ENCODE results near the gene CSTF2T.

CSTF2T gene

DNA sequence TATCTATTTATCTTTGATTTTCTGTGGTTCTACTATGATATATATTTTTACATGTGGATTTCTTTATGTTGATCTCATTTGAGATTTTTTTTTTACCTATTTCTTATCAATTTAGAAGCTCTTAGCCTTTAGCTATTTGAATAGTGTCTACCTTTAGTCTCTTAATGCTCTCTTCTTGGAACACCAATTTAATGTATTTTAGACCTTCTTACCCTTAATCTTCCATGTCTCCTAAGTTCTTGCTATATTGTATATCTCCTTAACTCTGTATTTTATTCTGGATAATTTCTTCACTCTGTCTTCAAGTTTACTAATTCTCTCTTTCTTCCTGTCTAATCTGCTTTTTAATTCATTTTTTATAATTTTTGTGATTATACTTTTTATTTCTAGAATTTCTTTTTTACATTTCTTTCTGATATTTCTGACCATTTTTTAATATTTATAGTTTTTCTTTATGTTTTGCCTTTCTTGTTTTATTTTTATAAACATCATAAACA, 27.3 kb downstream of the CSTF2T start:
- no peak for DNase-seq (ENCODE audit: low read depth)
- TF ChIP-seq, protein P1, sequence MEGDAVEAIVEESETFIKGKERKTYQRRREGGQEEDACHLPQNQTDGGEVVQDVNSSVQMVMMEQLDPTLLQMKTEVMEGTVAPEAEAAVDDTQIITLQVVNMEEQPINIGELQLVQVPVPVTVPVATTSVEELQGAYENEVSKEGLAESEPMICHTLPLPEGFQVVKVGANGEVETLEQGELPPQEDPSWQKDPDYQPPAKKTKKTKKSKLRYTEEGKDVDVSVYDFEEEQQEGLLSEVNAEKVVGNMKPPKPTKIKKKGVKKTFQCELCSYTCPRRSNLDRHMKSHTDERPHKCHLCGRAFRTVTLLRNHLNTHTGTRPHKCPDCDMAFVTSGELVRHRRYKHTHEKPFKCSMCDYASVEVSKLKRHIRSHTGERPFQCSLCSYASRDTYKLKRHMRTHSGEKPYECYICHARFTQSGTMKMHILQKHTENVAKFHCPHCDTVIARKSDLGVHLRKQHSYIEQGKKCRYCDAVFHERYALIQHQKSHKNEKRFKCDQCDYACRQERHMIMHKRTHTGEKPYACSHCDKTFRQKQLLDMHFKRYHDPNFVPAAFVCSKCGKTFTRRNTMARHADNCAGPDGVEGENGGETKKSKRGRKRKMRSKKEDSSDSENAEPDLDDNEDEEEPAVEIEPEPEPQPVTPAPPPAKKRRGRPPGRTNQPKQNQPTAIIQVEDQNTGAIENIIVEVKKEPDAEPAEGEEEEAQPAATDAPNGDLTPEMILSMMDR (IDR thresholded peaks at IDR 0.05; ENCODE audit: low read depth, low read length, missing control alignments) = no peak
- H3K4me3 ChIP-seq (ENCODE audit: low read depth, low read length) = no peak overlapping the region

DNA sequence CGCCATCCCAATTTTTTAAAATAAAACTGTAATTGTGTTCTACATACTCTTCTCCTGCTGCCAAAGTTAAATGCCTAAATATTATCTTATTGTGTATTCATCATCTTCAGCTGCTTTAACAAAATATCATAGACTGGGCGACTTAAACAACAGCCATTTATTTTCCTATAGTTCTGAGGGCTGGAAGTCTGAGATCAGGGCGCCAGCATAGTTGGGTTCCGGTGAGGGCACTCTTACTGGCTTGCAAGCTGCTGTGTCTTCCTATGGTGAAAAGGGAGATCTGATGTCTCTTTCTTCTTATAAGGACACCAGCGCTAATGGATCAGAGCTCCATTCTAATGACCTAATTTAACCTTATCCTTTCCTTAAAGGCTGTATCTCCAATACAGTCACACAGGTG, 30.4 kb downstream of the CSTF2T start:
- TF ChIP-seq, protein P1 (IDR thresholded peaks at IDR 0.05; ENCODE audit: low read depth, low read length, missing control alignments) = no peak
- H3K4me3 ChIP-seq (ENCODE audit: low read depth, low read length) = no peak overlapping the region
- no peak for DNase-seq (ENCODE audit: low read depth)

DNA sequence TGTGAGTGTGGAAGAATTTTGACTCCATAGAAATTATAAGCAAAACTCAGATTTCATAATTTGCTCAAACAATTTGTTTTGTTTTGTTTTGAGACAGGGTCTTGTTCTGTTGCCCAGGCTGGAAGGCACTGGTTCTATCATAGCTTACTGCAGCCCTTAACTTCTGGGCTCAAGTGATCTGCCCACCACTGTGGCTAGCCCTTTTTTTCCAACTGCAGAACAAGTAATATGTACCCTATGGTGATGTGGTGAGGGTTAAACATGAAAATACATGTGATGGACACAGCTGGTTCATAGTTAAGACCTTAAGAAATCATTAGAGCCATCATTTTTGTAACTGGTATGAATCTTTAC, 31.1 kb downstream of the CSTF2T start:
- no peak overlapping the region for H3K4me3 ChIP-seq (ENCODE audit: low read depth, low read length)
- no peak for DNase-seq (ENCODE audit: low read depth)
- TF ChIP-seq, protein P1 (IDR thresholded peaks at IDR 0.05; ENCODE audit: low read depth, low read length, missing control alignments) = no peak

DNA sequence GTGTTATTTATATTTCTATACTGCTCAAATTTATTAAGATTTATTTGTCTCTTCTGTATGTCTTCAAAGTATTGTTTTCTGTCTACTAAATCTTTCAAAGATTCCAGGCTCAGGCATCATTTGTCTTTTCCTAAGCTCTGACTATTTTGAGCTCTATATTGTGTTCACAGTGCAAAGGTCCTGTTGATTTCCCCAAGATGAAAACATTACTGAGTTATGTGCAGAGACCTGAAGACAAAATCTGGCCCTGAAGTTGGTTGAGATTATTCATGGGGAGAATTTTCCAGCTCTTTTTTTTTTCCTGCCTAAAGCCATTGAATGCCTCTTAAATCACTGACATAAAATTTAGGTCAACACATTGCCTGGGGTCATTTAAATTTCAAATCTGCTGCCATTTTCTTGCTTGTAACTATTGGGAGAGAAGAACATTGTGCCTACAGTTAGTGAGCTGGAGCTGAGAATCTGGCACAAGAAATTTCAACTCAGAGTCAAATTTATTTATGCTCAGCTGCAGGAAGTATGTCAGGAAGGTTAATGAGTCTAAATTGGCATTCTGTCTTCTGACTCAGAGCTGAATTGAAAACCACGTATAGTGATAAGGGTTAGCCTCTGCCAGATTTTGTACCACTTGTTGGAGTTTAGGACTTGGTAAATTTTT, 31.6 kb downstream of the CSTF2T start:
- DNase-seq (ENCODE audit: low read depth) = no peak
- TF ChIP-seq, protein P1 (IDR thresholded peaks at IDR 0.05; ENCODE audit: low read depth, low read length, missing control alignments) = no peak
- no peak overlapping the region for H3K4me3 ChIP-seq (ENCODE audit: low read depth, low read length)

DNA sequence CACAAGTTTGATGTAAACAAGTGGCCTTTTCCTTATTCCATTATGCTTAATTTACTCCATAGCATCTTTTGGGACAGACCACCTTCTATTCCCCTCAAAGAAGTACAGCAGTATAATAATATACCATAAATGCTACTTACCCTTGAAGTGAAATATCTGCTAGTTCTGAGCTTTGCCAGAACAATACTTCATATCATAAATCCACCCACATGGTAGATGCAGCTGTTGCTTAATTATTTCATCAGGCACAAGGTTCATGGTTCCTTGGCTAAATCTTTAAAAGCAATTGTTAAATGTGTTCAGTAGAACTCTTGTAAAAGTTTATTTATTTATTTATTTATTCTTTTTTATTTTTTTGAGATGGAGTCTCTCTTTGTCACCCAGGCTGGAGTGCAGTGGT, 32.9 kb downstream of the CSTF2T start:
- no peak for DNase-seq (ENCODE audit: low read depth)
- TF ChIP-seq, protein P1 (IDR thresholded peaks at IDR 0.05; ENCODE audit: low read depth, low read length, missing control alignments) = no peak
- no peak overlapping the region for H3K4me3 ChIP-seq (ENCODE audit: low read depth, low read length)

DNA sequence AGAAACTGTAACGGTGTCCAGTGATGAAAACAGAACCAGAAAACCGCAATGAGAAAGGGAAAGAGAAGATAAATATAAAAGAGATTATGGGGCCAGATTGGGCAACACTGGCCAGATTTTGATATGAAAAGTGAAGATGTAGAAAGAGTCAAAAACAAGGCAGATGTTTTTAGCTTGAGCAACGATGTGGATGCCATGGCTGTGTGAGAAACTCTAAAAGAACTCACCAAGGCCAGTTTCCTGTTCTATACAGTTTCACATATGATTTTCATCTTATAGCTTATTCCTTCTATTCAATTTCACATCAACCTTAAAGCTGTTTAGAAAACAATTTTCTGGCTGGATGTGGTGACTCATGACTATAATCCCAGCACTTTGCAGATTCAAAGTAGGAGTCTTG, 36.3 kb downstream of the CSTF2T start:
- H3K4me3 ChIP-seq (ENCODE audit: low read depth, low read length) = no peak overlapping the region
- no peak for DNase-seq (ENCODE audit: low read depth)
- TF ChIP-seq, protein P1 (IDR thresholded peaks at IDR 0.05; ENCODE audit: low read depth, low read length, missing control alignments) = no peak

DNA sequence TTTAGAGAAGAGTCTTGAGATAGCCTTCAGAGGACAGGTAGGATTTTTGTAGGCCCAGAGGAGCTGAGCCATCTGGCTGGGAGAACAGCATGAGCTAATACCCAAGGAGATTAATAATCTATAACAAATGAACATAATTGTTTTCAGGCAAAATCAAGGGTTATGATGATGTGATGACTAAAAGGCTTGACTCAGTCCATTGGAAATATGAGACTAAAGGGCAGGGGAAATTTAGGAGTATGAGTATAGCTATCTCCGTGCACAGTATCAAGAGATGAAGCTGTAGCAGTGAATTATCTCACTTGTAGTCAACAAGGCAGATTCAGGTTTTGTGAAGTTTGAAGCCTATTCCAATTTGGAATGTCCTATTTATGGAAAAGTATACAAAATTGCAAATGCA, 40.1 kb downstream of the CSTF2T start:
- no peak for DNase-seq (ENCODE audit: low read depth)
- no peak overlapping the region for H3K4me3 ChIP-seq (ENCODE audit: low read depth, low read length)

More for the DNA sequence above, 40.1 kb downstream of the CSTF2T start:
- TF ChIP-seq, protein P1 (IDR thresholded peaks at IDR 0.05; ENCODE audit: low read depth, low read length, missing control alignments) = no peak
